Activated CD4-positive, CD25-positive, alpha-beta regulatory T cell treated with anti-CD3 and anti-CD28 coated beads, Interleukin-2, amount 50 U/mL, for 24 hours (primary cell): ENCODE results near the gene MACC1.

ENCODE experiments used
- ATAC-seq, 2 donors: fragments of 150-1000 bp; cut with Tn5 transposase; one replicate each; pipeline ENCODE4 v1.10.0; 2021; ENCODE audit warnings: mild to moderate bottlenecking in 1 of 2, moderate library complexity in 1 of 2

MACC1 gene

DNA sequence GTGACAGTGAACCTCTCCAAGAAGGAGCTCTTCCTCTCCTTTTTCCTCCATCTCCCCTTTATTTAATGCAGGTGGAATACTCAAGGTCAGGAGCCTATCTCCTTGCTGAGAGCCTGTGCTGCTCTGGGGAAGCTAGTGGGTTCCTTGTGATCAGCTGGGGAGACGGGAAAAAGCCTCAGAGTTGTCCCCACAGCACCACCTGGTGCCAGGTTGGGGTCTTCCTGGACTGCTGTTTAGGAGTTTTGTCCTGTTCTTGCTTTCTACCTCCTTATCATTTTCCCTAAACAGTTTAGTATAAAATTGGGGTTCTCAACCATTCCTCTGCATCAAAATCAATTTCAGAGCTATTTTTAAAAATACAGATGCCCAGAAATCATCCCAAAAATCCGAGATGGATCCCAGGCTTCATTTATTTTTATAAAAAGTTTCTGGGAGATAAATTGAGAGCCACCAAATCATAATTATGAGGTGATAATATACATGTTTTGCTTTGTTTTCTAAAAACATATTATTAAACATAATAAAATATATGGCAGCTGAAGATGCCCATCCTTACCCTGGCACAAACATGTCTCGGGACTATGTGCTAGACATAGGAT is 44.3 kb downstream of the MACC1 start:
- no peak for ATAC-seq

GRCh38 chr7:20170633-20171032 is 46.6 kb downstream of the MACC1 start:
- no peak for ATAC-seq

DNA sequence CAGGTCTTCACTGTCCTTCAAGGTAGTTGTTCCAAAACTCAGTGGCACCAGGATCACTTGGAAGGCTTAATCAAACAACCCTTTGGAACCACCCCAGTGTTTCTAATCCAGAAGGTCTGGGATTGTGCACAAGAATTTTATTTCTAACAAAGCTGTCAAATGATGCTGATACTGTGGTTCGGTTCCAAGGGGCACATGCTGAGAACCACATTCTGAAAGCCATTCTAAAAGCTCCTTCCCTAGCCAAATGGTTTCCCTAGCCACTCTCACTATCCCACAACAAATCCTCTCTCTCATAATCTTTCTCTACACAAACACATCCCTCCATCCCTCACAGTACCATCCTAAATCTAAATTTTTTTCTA is 52.1 kb downstream of the MACC1 start:
- no peak for ATAC-seq

DNA sequence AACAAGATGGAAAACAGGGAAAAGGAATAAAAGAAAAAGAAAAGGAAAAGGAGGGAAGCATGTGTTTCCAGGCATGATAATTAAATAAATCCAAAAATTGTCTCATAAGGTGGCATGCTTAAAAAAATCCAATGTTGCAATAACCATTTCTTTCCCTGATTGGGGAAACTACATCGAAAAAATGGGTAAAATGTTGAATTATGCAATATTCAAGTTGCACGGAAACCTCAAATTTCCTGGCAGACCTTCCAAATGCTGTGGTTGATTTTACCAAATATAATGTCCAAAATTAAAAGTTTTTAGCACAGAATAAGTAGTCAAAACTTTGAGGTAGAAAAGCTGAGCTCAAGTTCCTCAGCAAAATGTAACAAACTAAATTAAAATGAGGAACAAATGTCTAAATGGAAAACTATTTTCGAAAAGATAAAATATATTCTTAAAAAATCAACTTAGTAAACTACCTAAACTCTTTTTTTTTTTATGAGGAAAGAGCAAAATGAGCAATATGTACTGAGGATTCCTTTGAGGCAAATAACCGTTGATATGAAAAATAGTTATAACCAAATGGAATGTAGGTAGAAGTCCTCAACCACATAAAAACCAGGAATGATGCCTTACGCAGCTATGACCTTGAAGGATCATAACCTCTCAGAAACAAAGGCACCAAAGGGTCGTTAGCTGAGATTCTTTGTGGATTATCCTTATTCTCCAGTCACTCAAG is 52.6 kb downstream of the MACC1 start:
- no peak for ATAC-seq

GRCh38 chr7:20162665-20163064 is 54.5 kb downstream of the MACC1 start:
- no peak for ATAC-seq

DNA sequence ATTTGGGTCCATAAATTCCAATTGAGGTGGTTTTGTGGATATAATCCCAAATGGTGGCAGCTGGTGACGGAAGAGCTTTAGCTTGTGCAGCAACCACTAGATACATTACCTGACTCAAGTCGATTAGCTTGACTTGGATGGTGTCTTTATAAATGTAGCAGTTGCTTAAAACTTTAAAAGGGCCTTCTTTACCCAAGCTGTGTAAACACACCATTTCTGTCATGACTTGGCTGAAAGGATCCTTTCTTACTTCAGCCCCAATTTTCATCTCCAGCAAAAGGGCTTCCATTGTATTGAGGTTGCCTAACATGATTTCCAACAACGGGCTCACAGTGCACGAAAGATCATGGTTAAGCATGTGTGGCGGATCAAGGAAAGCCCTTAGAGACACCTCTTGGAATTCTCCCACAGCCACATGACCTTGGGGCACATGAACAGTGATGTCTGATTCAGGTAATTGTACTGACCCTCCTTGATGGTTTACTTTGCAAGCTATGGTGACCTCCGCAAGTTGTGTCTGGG is 57.9 kb downstream of the MACC1 start:
- no peak for ATAC-seq

- no peak for ATAC-seq
Observed at GRCh38 chr7:20158684-20159083, 58.5 kb downstream of the MACC1 start.

DNA sequence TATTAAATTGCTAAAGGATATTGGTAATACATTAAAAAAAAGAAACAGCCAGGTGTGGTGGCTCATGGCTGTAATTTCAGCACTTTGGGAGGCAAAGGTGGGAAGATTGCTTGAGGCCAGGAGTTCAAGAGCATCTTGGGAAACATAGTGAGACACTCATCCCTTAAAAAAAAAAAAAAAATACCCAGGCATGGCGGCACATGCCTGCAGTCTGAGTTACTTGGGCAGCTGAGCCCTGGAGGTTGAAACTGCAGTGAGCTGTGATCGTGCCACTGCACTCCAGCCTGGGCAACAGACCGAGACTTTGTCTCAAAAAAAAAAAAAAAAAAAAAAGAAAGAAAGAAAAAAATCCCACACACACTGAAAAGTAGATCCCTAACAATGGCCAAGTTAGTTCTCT is 59.7 kb downstream of the MACC1 start:
- ATAC-seq, result no peak

- no peak for ATAC-seq
Observed at GRCh38 chr7:20153999-20154398, 63.2 kb downstream of the MACC1 start.

GRCh38 chr7:20153567-20153966 is 63.6 kb downstream of the MACC1 start:
- ATAC-seq, result no peak

GRCh38 chr7:20152511-20152910 is 64.7 kb downstream of the MACC1 start:
- no peak for ATAC-seq

DNA sequence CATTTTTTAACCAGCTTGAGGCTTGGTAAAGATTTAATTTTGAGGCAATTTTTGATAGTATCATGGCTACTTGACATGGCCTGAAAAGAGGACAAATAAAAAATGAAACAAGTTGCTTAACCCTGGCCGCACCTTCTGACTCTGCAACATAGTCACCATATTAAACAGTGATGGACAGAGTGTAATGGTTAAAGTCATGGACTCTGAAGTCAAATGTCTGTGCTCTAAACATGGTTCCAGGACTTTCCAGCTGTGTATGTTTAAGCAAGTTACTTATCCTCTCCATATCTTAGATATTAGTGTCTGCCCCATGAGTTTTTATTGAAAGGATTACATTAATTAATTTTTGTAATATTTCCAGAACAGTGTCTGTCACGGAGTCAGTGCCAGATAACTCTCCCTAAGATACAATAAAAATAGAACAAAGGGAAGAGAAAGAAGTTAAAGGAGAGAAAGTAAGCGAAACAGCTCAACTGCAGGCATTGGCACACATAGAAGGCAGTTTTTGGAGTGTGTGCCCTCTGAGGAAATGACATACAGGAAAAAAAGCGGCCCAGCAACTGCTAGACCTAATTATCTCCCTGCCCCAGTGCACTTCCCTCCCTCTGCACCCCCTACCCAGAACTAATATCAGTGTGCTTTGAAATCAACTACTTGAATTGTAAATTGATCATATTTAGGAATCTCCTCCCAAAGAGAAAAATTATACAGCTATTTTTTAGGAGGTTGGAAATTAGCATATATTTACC is 65.3 kb downstream of the MACC1 start:
- no peak for ATAC-seq

DNA sequence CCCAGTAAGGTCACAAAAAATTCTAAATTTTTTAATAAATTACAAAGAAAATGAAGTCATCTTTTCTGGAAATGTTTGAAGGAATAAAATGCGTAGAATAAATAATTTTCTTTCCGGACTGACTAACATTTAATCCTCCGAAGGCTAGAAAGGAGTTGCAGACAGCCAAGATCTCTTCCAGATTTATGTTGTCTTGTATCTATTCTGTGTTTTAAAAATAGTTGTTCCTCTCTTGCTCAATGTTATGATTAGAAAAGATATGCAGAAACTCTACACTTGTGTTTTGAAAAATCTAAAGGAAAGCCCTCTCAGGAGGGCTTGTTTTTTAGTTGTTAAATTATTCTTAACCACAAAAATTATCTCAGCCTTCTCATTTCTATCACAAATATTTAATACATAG is 70.7 kb downstream of the MACC1 start:
- ATAC-seq, result no peak

- no peak for ATAC-seq
Observed at GRCh38 chr7:20144801-20145200, 72.4 kb downstream of the MACC1 start.

- ATAC-seq, result no peak
Observed at GRCh38 chr7:20141666-20142065, 75.5 kb downstream of the MACC1 start.

DNA sequence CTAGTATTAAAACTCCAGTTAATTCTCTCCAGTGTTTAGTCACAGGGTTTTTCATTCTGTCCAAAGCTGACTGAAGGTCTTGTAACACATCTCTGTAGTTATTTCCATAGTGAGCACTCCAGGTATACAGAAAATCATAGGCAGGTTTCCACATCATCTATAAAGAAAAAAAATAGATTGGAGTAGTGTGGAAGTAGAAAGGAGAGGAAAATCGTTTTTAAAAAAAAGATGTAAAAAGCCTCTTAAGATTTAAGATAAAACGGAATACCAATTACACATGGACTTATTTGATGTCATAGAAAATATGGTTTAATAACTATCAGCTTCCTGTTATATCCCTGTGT is 76.2 kb downstream of the MACC1 start:
- ATAC-seq, result no peak

DNA sequence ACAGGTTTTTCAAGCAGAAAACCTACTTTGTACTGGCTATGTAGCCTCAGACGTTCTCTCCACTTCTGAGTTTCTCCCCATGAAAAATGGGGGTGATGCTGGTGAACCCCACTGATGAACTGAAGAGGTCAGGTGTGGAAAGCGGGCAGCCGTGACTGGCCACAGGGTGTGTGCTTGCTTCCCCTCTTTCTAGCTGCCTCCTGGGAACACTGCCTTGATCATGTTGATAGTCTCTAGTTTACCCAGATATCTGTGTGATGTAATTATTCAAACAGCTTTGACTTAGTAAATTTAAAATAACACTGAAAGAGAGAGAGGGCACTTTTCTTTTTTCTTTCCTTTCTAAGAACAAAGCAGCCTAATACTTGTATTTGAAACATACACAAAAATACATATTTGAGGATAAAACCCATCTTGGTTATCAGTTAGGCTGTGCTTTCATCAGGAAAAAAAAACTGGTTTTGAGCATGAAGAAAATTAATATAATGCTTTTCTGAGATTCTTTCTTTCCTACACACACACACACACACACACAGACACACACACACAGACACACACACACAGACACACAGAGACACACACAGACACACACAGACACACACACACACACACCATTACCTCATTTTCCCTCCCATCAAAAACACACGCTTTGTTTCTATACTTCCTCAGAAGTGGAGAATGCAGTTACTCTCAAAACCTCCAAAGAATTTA is 76.7 kb downstream of the MACC1 start:
- ATAC-seq, result no peak

GRCh38 chr7:20136647-20137046 is 80.5 kb downstream of the MACC1 start:
- no peak for ATAC-seq

DNA sequence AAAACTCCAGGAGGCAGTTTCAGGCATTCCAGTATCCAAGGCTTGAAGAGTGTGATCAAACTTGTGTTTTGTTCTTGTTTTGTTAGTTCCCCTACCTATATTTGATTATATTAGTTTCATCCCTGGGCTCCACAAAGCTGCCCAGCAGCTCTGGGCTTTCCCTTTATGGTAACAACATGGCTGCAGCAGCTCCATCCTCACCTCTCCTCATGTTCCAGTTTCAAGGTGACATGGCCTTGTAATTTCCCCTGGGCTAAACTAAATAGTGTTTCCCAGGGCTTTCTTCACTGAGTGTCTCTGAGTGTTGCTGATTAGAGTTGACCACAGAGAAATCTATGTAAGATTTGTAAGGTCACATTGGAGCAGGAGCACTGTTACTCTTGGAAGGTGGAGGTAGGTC is 83.4 kb downstream of the MACC1 start:
- no peak for ATAC-seq

GRCh38 chr7:20132585-20132984 is 84.6 kb downstream of the MACC1 start:
- ATAC-seq, result no peak

GRCh38 chr7:20131776-20132175 is 85.4 kb downstream of the MACC1 start:
- no peak for ATAC-seq

DNA sequence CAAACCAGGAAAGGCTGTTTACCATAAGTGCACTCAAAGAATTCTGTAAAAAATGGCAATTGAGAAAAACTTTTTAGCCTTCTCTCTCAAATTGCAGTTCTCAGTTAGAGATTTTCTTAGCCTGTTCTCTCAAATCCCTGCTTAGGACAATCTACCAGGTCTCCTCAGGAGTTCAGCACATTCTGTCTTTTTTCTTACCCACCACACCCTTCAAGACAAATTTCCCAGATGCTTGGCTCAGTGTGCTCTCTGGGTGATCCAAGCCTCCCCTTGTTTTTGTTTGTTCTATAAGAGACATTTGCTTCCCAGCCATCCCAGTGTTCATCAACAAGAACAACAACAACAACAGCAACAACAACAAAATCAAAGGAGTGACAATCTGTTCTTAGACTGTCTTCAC is 87.3 kb downstream of the MACC1 start:
- ATAC-seq, result no peak

DNA sequence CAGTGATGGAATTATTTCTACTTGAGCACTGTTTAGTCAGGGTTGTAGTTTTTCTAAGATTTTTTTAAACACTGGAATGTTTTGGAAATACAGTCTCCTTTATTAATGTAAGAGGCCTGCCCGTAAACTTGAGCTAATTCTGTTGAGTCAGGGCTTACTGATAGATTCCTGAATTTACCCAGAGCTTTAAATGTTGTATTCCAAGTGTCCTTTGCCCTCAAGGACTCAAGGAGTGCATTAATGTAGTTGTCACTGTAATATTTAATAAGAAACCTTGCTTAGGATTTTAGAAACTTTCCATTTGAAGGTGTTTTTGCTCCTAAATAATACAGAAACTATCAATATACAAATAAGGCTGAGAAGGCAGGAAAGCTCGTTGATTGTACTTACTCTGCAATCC is 89.2 kb downstream of the MACC1 start:
- ATAC-seq, result no peak
